Neural cell (in vitro differentiated cells): ENCODE results near the gene ZNF536. TPM values are rescaled to one million over a fixed set of nuclear protein-coding genes. Genes with fewer than 3 reads are reported as not detected.

ENCODE experiments used
- H2AFZ ChIP-seq: fragments of 200-600, 300-800 bp; sonication (generic), shearing (Covaris generic); 2 replicates; pipeline ENCODE4 v1.6.0; 2014; ENCODE audit warnings: low read depth, mild to moderate bottlenecking, antibody characterized with exemption, low read length, moderate library complexity
- H3F3A ChIP-seq: fragments of 200-600 bp; shearing (Covaris generic); 2 replicates; pipeline ENCODE4 v1.6.1; 2016; ENCODE audit warnings: mild to moderate bottlenecking, moderate library complexity, mixed read lengths, antibody characterized with exemption, low read length; ENCODE audit not compliant: insufficient read depth, poor library complexity, severe bottlenecking
- H3K27ac ChIP-seq: fragments of 200-600, 300-800 bp; sonication (generic), shearing (Covaris generic); 2 replicates; pipeline ENCODE4 v1.5.1; 2014; ENCODE audit warnings: mild to moderate bottlenecking, low read length, moderate library complexity
- H3K27me3 ChIP-seq: fragments of 300-800, 200-600 bp; sonication (generic), shearing (Covaris generic); 2 replicates; pipeline ENCODE4 v1.6.0; 2014; ENCODE audit warnings: mild to moderate bottlenecking, low read depth, low read length, moderate library complexity; ENCODE audit not compliant: insufficient read depth
- H3K36me3 ChIP-seq: fragments of 300-800, 200-600 bp; sonication (generic), shearing (Covaris generic); 2 replicates; pipeline ENCODE4 v1.5.1; 2014; ENCODE audit warnings: mild to moderate bottlenecking, antibody characterized with exemption, low read length, moderate library complexity; ENCODE audit not compliant: insufficient read depth
- H3K4me2 ChIP-seq: fragments of 300-800, 200-600 bp; sonication (generic), shearing (Covaris generic); 2 replicates; pipeline ENCODE4 v1.6.0; 2014; ENCODE audit warnings: mild to moderate bottlenecking, low read length
- H3K4me3 ChIP-seq: fragments of 300-800, 200-600 bp; sonication (generic), shearing (Covaris generic); 2 replicates; pipeline ENCODE4 v1.5.1; 2014; ENCODE audit warnings: mild to moderate bottlenecking, low read length, moderate library complexity
- H3K79me2 ChIP-seq: fragments of 200-600 bp; shearing (Covaris generic); replicated peaks from 2 replicates; pipeline ENCODE4 v1.6.0; 2014; ENCODE audit warnings: mild to moderate bottlenecking, low read length, moderate library complexity; ENCODE audit not compliant: insufficient read depth
- H3K9ac ChIP-seq: fragments of 300-800, 200-600 bp; sonication (generic), shearing (Covaris generic); 2 replicates; pipeline ENCODE4 v1.6.1; 2016; ENCODE audit warnings: mild to moderate bottlenecking, low read length, mixed read lengths
- H3K9me2 ChIP-seq: fragments of 200-600 bp; shearing (Covaris generic); 2 replicates; pipeline ENCODE4 v1.6.1; 2016; ENCODE audit warnings: mild to moderate bottlenecking, low read length, mixed read lengths; ENCODE audit not compliant: insufficient read depth
- H3K9me3 ChIP-seq: fragments of 200-600, 300-800 bp; sonication (generic), shearing (Covaris generic); 2 replicates; pipeline ENCODE4 v1.6.1; 2016; ENCODE audit warnings: mild to moderate bottlenecking, mixed run types, low read length, moderate library complexity, mixed read lengths
- H4K20me1 ChIP-seq: fragments of 200-600 bp; shearing (Covaris generic); 2 replicates; pipeline ENCODE4 v1.6.1; 2016; ENCODE audit warnings: mild to moderate bottlenecking, mixed run types; ENCODE audit not compliant: insufficient read depth
- EP300 ChIP-seq: fragments of 450-650 bp; conservative IDR thresholded peaks from 2 replicates; pipeline ENCODE4 v1.6.1; 2014; ENCODE audit warnings: antibody characterized with exemption, mild to moderate bottlenecking, moderate library complexity; ENCODE audit not compliant: poor library complexity, severe bottlenecking
- EZH2 ChIP-seq: fragments of 200-600, 300-800 bp; shearing (Covaris generic), sonication (generic); IDR thresholded peaks from 2 replicates; pipeline ENCODE4 v1.6.1; 2014; ENCODE audit warnings: antibody characterized with exemption, low read length, borderline replicate concordance, mild to moderate bottlenecking; ENCODE audit not compliant: insufficient read depth, poor library complexity, severe bottlenecking
- MXI1 ChIP-seq: fragments of 450-650 bp; conservative IDR thresholded peaks from 2 replicates; pipeline ENCODE4 v1.6.1; 2014; ENCODE audit warnings: antibody characterized with exemption, mild to moderate bottlenecking; ENCODE audit not compliant: poor library complexity, severe bottlenecking
- POLR2AphosphoS5 ChIP-seq: IDR thresholded peaks from 2 replicates; pipeline ENCODE4 v1.6.1; 2012
- RAD21 ChIP-seq: fragments of 450-650 bp; conservative IDR thresholded peaks from 2 replicates; pipeline ENCODE4 v1.6.1; 2014; ENCODE audit warnings: antibody characterized with exemption, mild to moderate bottlenecking, moderate library complexity
- REST ChIP-seq: IDR thresholded peaks from 2 replicates; pipeline ENCODE4 v1.6.1; 2012; ENCODE audit warnings: borderline replicate concordance
- SMC3 ChIP-seq: fragments of 450-650 bp; conservative IDR thresholded peaks from 2 replicates; pipeline ENCODE4 v1.6.1; 2014; ENCODE audit warnings: antibody characterized with exemption, mild to moderate bottlenecking, moderate library complexity; ENCODE audit not compliant: poor library complexity
- TAF1 ChIP-seq: IDR thresholded peaks from 2 replicates; pipeline ENCODE4 v1.6.1; 2012; ENCODE audit warnings: low read depth
- polyA plus RNA-seq: library from polyadenylated mRNA; depleted of rRNA; stranded (reverse); fragments of >200 nt; gene quantifications from 2 replicates; pipeline ENCODE4 v1.2.3, GENCODE V29; 2014
- TF ChIP-seq, protein P1 (sequence below): fragments of 450-650 bp; IDR thresholded peaks from 2 replicates; pipeline ENCODE4 v1.5.1; 2014; ENCODE audit warnings: antibody characterized with exemption, mild to moderate bottlenecking, moderate library complexity; ENCODE audit not compliant: poor library complexity, severe bottlenecking

Gene ZNF536
- polyA plus RNA-seq, 1 donor from 2014 or later: 13.9 TPM

- Histone ChIP-seq H3K79me2 (no peaks in the 10 kb centered on the region), H3K36me3 (no peaks in the 10 kb centered on the region), H3K4me2 (no peak overlapping the region), H3K9me3 (no peaks in the 10 kb centered on the region), H3K27me3 (no peaks in the 10 kb centered on the region), H2AFZ (no peak overlapping the region), H4K20me1 (no peaks in the 10 kb centered on the region), H3K9ac (no peak overlapping the region), H3K4me3 (no peak overlapping the region), H3F3A (no peaks in the 10 kb centered on the region), H3K9me2 (no peaks in the 10 kb centered on the region), H3K27ac (no peak overlapping the region)
- TF ChIP-seq EZH2: no peak
- TF ChIP-seq SMC3: no peak
- no peak for TF ChIP-seq MXI1
These were observed 190.8 kb downstream of the ZNF536 start for GRCh38 chr19:30562981-30563380.

DNA sequence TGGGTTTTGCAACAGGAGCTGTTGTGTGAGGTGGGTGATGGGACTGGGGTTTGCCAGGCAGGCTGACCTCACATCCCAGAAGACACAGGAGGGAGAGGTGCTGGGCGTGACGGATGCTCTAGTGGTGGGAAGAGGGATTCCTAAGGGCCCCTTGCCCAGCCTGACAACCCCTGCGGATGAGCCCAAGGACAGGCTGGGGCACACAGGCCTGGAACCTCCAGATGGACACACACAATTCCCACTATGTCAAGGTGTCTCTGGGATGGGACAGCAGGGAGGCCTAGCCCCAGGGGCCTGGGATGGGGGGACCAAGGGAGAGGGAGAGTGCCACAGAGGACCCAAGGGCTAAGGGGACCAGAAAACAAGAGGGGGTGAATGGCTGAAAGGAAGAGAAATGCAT lies 191.5 kb downstream of the ZNF536 start:
- Histone ChIP-seq H3K27me3 (no peaks in the 10 kb centered on the region), H3K9me2 (no peaks in the 10 kb centered on the region), H3K4me2 (no peak overlapping the region), H3K9ac (no peak overlapping the region), H3K36me3 (no peaks in the 10 kb centered on the region), H3F3A (no peaks in the 10 kb centered on the region), H3K79me2 (no peaks in the 10 kb centered on the region), H2AFZ (no peak overlapping the region), H3K27ac (no peak overlapping the region), H3K9me3 (no peaks in the 10 kb centered on the region), H4K20me1 (no peaks in the 10 kb centered on the region), H3K4me3 (no peak overlapping the region)
- no peak for TF ChIP-seq RAD21
- no peak for TF ChIP-seq MXI1
- no peak for TF ChIP-seq EZH2
- TF ChIP-seq SMC3: no peak
- TF ChIP-seq REST: no peak
- no peak for TF ChIP-seq TAF1
- no peak for TF ChIP-seq POLR2AphosphoS5
- TF ChIP-seq, protein P1, sequence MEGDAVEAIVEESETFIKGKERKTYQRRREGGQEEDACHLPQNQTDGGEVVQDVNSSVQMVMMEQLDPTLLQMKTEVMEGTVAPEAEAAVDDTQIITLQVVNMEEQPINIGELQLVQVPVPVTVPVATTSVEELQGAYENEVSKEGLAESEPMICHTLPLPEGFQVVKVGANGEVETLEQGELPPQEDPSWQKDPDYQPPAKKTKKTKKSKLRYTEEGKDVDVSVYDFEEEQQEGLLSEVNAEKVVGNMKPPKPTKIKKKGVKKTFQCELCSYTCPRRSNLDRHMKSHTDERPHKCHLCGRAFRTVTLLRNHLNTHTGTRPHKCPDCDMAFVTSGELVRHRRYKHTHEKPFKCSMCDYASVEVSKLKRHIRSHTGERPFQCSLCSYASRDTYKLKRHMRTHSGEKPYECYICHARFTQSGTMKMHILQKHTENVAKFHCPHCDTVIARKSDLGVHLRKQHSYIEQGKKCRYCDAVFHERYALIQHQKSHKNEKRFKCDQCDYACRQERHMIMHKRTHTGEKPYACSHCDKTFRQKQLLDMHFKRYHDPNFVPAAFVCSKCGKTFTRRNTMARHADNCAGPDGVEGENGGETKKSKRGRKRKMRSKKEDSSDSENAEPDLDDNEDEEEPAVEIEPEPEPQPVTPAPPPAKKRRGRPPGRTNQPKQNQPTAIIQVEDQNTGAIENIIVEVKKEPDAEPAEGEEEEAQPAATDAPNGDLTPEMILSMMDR: no peak
- TF ChIP-seq EP300: no peak

GRCh38 chr19:30564551-30565011 lies 192.4 kb downstream of the ZNF536 start:
- Histone ChIP-seq H3K9me3 (no peaks in the 10 kb centered on the region), H3F3A (no peaks in the 10 kb centered on the region), H4K20me1 (no peaks in the 10 kb centered on the region), H3K79me2 (no peaks in the 10 kb centered on the region), H3K9me2 (no peaks in the 10 kb centered on the region), H3K27ac (no peak overlapping the region), H3K36me3 (no peaks in the 10 kb centered on the region), H3K27me3 (no peaks in the 10 kb centered on the region), H3K4me3 (no peak overlapping the region), H3K9ac (no peak overlapping the region), H3K4me2 (no peak overlapping the region), H2AFZ (no peak overlapping the region)
- no peak for TF ChIP-seq TAF1
- no peak for TF ChIP-seq SMC3
- no peak for TF ChIP-seq MXI1
- TF ChIP-seq REST: no peak
- no peak for TF ChIP-seq RAD21
- no peak for TF ChIP-seq EZH2
- TF ChIP-seq EP300: no peak
- TF ChIP-seq, protein P1: no peak
- no peak for TF ChIP-seq POLR2AphosphoS5
